ENCODE results near the gene FBXL12.
"Not testable (repeated sequence)": the region's sequence is repeated elsewhere in the genome, so short reads cannot be mapped to it uniquely, and the experiment has no call there.

The FBXL12 gene

DNA sequence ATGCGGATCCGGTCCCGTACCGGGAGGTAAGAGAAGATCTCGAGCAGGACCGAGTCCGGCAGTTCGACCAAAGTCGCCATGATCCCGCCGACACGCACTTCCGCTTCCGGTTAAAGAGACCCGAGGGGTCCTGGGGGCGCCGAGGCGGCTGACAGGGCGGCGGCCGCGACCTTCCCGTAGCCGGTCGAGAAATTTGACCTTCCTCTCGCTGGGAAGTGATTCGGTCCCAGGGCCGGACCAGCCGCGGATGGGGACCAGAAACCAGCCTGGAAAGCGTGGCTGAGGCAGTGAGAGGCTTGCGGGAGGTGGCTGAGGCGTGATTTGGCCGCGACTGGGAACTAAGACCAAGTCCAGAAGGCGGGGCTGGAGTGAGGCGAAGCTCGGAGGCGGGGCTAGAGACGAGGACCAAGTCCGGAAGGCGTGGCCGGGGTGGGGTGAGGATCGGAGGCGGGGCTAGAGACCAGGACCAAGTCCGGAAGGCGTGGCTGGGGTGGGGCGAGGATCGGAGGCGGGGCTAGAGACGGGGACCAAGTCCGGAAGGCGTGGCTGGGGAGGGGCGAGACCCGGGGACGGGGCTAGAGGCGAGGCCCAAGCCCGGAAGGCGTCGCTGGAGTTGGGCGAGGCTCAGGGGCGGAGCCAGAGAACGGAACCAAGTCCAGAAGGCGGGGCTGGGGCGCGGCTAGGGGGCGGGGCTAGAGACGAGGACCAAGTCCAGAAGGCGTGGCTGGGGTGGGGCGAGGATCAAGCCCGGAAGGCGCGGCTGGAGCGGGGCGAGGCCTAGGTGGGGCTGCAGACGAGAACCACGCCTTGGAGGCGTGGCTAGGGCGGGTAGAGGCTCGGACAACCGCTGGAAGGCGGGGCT is at the start of gene FBXL12:
Gene FBXL12, minus strand, starts transcription at position 346 of the 862 bp plus-strand sequence. Its CDS starts 266 bp downstream, at position 80.
- peak; percentile 98 for DNase-seq

- no peak for DNase-seq
These were observed 47.0 kb upstream of the FBXL12 start for GRCh38 chr19:9865732-9866501.

DNA sequence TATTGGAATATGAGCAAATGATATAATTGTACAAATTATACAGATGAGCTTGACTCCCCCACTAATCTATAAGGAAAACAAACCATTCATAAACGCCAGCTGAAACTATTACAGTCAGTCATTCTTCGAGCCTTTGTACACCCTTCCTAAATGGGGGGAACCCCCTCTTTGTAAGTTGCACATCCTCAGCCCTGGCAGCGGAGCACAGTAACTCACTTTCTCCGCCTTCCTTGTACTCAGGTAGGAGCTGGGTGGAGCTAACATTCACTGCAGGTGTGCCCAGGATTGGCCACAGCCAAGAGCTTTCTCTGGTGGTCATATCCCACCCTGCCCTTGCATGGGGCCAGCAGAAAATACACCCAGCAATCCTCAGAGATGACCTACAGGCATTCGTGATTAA is 44.9 kb upstream of the FBXL12 start:
- DNase-seq, result no peak

GRCh38 chr19:9862938-9863337 is 44.1 kb upstream of the FBXL12 start:
- no peak for DNase-seq

- no peak for DNase-seq
These were observed 42.6 kb upstream of the FBXL12 start for GRCh38 chr19:9861503-9861902.

DNA sequence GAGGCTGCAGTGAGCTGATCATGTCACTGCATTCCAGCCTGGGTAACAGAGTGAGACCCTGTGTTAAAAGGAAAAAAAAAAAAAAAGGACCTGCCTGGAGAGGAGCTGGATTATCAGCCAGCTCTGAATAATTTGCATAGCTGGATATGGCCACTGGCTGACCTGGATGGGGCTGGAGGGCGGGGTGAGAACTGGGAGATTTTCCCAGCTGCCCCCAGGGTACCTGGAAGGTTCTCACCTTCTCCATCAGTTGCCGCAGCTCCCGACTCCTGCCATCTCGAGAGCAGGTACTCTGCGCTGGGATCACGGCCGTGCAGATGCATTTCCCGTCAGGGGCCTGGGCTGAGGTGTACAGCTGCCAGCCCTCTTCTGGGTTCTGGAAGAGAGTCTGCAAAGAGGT is 41.5 kb upstream of the FBXL12 start:
- no peak for DNase-seq

DNA sequence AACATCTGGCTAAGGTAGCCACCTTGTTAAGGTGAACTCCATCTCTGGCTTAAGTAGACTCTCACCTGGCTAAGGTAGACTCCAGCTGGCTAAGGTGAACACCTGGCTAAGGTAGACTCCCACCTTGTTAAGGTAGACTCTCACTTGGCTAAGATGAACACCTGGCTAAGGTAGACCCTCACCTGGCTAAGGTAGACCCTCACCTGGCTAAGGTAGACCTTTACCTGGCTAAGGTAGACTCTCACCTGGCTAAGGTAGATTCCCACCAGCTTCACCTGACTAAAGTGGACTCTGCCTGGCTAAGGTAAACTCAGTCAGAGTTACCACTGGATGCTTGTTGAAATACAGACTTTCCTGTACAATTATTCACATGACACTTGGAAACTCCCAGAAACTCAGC is 39.9 kb upstream of the FBXL12 start:
- DNase-seq, result no peak

DNA sequence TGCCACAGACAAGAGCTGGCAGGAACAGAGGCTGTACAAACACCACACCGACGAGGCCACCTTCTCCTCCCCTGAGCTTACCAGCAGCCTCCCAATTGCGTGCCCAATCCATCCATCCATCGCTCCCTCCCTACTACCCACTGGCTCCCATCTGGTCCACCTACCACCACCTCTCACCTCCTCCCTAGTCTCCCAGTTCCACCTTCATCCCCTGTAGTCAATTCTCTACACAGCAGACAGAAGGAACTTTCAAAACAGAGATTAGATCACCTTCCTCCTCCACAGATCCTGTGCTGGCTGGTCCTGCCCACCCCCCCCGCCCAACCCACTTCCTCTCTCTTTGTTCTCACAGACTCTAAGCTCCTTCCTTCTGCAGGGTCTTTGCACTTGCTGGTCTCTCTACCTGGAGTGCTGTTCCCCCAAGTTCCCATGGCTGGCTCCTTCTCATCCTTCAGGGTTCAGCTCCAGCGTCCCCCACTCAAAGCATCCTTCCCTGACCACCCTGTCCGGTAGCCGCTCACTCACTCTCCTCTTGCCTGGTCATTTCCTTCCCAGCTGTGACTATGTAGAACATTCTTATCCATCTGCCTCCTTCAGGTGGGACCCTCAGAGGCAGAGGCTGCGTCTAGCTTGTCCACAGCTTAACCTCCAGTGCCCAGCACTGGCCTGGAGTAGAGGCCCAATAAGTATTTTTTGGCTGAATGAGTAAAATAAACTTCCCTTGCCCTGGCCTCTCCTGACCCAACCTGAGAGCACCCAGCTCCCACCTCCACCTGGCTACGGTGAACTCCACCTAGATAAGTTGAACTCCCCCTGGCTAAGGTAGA is 39.3 kb upstream of the FBXL12 start:
- DNase-seq, result no peak

- no peak for DNase-seq
These were observed 38.3 kb upstream of the FBXL12 start for GRCh38 chr19:9857076-9857721.

GRCh38 chr19:9856609-9857008 is 37.7 kb upstream of the FBXL12 start:
- no peak for DNase-seq

- no peak for DNase-seq
These were observed 35.5 kb upstream of the FBXL12 start for GRCh38 chr19:9854282-9854846.

DNA sequence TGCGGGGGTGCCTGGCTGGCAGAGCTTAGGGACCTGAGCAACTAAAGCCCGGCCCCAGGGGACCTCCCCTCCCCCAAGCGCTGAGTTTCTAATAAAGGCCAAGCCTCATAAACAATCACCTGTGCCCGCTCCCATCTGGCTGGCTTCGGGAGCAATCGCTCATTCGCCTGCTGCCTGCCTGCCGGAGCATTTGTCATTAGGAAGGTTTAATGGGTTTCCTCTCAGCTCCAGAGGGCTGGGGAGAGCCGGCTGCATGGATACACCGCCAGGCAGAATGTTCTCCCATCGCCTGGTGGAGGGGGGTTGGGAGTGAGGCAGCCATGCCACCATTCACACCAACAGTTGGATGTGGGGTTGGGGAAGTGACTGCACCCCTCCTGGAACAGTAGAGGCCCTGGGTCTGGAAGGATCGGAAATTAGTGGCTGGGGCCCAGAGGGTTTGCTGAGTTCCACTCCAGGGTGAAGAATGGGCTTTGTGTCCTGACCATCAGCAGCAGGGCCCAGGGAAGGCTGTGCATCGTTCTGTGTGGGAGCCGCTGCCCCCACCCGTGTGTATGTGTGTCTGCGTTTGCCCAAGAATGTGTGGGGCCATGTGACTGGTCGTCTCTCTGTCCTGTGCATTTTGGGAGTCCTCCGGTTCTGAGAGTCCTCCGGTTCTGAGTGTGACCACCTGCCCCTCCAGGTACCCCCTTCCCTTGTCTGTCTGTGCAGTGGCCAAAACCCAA is 31.5 kb upstream of the FBXL12 start:
- no peak for DNase-seq

GRCh38 chr19:9849791-9850190 is 30.9 kb upstream of the FBXL12 start:
- DNase-seq, result no peak

- no peak for DNase-seq
These were observed 29.9 kb upstream of the FBXL12 start for GRCh38 chr19:9848762-9849161.

DNA sequence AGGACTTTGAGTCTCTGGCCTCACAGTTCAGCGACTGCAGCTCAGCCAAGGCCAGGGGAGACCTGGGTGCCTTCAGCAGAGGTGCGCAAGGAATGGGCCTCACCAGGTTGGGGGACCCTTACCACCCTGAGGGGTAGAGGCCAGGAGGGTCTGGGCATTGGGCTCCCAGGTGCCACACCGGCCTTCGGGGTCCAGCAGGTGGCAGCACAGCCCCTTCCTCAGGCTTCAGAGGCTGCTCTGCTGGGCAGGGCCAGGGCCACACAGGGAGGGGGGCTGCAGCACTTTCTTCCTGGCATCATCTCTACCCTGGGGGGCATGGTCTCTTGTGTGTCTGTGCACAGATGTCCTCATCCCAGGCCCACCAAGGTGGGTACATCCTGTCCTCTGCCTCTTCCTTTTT is 29.2 kb upstream of the FBXL12 start:
- no peak for DNase-seq

DNA sequence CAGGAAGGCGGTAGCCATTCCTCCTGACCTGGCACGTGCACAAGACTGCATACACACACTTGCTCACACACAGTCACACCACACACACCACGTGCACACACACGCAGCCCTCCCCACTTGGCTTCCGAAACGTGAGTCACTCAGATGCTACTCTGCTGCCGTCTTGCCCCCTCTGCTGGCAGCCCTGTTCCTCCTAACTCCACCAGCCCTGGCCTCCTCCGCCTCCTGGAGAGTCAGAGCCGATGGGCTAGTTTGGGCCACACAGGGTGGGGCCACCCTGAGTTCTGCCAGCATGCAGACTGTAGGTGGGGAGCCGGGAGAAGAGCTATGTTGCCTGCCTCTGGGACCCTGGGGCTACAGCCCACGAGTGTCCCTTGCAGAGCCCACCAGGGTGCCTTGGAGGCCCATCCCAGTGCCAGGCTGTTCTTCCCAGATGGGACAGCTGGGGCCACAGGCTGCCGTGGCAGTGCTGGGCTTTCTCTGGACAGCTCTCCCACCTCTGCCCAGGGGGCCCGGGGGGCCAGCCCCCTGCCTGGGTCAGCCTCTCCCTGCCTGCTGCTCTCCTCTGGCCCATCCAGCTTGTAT is 28.3 kb upstream of the FBXL12 start:
- DNase-seq, result no peak

DNA sequence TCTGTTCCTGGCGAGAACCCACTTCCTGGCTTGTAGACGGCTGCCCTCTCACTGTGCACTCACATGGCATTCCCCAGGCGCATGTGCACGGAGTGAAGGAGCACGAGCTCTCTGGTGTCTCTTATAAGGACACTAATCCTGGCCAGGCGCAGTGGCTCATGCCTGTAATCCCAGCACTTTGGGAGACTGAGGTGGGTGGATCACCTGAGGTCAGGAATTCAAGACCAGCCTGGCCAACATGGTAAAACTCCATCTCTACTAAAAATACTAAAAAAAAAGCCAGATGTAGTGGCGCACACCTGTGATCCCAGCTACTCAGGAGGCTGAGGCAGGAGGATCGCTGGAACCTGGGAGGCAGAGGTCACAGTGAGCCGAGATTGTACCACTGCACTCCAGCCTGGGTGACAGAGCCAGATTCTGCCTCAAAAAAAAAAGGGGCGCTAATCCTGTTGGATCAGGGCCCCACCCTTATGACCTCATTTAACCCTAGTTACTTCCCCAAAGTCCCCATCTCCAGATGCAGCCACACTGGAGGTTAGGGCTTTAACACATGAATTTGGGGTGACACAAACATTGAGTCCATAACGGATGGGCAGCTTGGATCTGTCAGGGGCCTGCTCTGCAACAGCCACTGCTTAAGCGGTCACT is 24.9 kb upstream of the FBXL12 start:
- DNase-seq, result not testable (repeated sequence)

GRCh38 chr19:9842834-9843625 is 24.2 kb upstream of the FBXL12 start:
- no peak for DNase-seq

DNA sequence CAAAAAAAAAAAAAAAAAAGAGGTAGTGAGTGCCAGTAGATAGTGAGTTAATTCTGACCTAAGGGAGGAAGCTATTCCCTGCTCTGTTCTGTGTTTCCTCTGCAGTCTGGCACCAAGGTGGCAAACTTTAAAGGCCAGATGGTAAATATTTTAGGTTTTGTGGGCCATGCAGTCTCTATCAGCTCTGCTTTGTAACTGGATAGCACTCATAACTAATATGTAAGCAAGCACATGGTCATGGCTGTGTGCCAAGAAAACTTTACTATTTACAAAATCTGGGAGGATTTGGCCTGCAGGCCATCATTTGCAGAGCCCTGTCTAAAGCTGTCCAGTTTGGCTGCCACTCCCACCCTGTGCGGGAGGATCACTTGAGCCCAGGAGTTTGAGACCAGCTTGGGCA is 20.5 kb upstream of the FBXL12 start:
- DNase-seq, result no peak

DNA sequence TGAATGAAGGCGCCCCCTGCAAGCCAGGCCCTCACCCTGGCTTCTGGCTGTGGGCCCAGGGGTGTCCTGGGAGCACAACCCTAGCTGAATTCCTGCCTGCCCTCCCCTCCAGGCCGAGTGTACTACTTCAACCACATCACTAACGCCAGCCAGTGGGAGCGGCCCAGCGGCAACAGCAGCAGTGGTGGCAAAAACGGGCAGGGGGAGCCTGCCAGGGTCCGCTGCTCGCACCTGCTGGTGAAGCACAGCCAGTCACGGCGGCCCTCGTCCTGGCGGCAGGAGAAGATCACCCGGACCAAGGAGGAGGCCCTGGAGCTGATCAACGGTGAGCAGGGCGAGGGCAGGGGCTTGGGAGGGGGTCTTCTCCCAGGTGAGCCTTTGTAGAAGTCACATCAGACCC is 19.4 kb upstream of the FBXL12 start:
- no peak for DNase-seq
